ENCODE measurements around the gene FN1.
"Not testable (repeated sequence)": the region's sequence is repeated elsewhere in the genome, so short reads cannot be mapped to it uniquely, and the experiment has no call there.

FN1 gene

GRCh38 chr2:215409331-215410127, 26.3 kb downstream of the FN1 start:
- H3K4me1 ChIP-seq (ENCODE audit: control insufficient read depth, insufficient read depth, low read length) = no peaks in the 10 kb centered on the region
- POLR2A ChIA-PET = interaction anchor here (0.5 kb wide), 1 partner anchor 16 kb away, joined by 6 read pairs; no protein-coding TSS in a partner anchor
- CTCF ChIA-PET = interaction anchor here (0.7 kb wide), 1 partner anchor 13 kb away, joined by 3 read pairs; no protein-coding TSS in a partner anchor
- H3K27ac ChIP-seq (ENCODE audit: extremely low read depth, low read depth, low read length) = no peak overlapping the region
- H3K4me3 ChIP-seq (ENCODE audit: low read depth, low read length) = no peak overlapping the region
- peaks cover 14 to 68% of the 10 kb centered on the region in 2 experiments for H3K36me3 ChIP-seq (ENCODE audit: control insufficient read depth in 2 of 2, insufficient read depth in 1 of 2, low read length in 2 of 2)
- H3K9me3 ChIP-seq (ENCODE audit: control insufficient read depth, insufficient read depth, low read depth, low read length) = no peaks in the 10 kb centered on the region
- no peak for TF ChIP-seq GFI1B (tag by site-specific recombination; IDR thresholded peaks at IDR 0.05)
- no peak for TF ChIP-seq ZNF768 (tag by site-specific recombination; IDR thresholded peaks at IDR 0.05)
- no peak for TF ChIP-seq ZNF362 (tag by site-specific recombination; IDR thresholded peaks at IDR 0.05)
- no peak for TF ChIP-seq ELK4 (IDR thresholded peaks at IDR 0.05; ENCODE audit: borderline replicate concordance, low read depth, low read length)
- TF ChIP-seq ZNF239 (tag by site-specific recombination; IDR thresholded peaks at IDR 0.05) = no peak
- TF ChIP-seq ZNF391 (tag by site-specific recombination; IDR thresholded peaks at IDR 0.05; ENCODE audit: borderline replicate concordance, low read depth) = no peak
- TF ChIP-seq ZBTB44 (tag by site-specific recombination; IDR thresholded peaks at IDR 0.05) = no peak
- TF ChIP-seq, protein P1, sequence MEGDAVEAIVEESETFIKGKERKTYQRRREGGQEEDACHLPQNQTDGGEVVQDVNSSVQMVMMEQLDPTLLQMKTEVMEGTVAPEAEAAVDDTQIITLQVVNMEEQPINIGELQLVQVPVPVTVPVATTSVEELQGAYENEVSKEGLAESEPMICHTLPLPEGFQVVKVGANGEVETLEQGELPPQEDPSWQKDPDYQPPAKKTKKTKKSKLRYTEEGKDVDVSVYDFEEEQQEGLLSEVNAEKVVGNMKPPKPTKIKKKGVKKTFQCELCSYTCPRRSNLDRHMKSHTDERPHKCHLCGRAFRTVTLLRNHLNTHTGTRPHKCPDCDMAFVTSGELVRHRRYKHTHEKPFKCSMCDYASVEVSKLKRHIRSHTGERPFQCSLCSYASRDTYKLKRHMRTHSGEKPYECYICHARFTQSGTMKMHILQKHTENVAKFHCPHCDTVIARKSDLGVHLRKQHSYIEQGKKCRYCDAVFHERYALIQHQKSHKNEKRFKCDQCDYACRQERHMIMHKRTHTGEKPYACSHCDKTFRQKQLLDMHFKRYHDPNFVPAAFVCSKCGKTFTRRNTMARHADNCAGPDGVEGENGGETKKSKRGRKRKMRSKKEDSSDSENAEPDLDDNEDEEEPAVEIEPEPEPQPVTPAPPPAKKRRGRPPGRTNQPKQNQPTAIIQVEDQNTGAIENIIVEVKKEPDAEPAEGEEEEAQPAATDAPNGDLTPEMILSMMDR (tag by site-specific recombination; IDR thresholded peaks at IDR 0.05) = no peak
- TF ChIP-seq GLI4 (tag by site-specific recombination; IDR thresholded peaks at IDR 0.05) = no peak
- TF ChIP-seq ZNF366 (tag by site-specific recombination; conservative IDR thresholded peaks at IDR 0.05) = no peak
- no peak for TF ChIP-seq ZNF133 (tag by site-specific recombination; IDR thresholded peaks at IDR 0.05)
- no peak for TF ChIP-seq ZNF302 (tag by site-specific recombination; IDR thresholded peaks at IDR 0.05; ENCODE audit: low read depth)
- TF ChIP-seq ZNF747 (tag by site-specific recombination; IDR thresholded peaks at IDR 0.05) = no peak
- TF ChIP-seq, protein P2, sequence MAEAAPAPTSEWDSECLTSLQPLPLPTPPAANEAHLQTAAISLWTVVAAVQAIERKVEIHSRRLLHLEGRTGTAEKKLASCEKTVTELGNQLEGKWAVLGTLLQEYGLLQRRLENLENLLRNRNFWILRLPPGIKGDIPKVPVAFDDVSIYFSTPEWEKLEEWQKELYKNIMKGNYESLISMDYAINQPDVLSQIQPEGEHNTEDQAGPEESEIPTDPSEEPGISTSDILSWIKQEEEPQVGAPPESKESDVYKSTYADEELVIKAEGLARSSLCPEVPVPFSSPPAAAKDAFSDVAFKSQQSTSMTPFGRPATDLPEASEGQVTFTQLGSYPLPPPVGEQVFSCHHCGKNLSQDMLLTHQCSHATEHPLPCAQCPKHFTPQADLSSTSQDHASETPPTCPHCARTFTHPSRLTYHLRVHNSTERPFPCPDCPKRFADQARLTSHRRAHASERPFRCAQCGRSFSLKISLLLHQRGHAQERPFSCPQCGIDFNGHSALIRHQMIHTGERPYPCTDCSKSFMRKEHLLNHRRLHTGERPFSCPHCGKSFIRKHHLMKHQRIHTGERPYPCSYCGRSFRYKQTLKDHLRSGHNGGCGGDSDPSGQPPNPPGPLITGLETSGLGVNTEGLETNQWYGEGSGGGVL (tag by site-specific recombination; IDR thresholded peaks at IDR 0.05) = no peak

DNA sequence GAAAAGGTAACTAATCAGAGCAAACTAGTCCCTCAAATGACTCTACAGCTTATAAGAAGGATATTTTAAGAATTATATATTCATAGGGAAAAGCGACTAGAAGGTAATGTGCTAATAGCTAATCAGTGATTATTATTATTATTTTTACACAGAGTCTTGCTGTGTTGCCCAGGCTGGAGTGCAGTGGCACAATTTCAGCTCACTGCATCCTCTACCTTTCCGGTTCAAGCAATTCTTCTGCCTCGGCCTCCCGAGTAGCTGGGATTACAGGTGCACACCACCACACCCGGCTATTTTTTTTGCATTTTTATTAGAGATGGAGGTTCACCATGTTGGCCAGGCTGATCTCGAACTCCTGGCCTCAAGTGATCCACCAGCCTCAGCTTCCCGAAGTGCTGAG, 27.4 kb downstream of the FN1 start:
- POLR2A ChIA-PET = interaction anchor here (0.9 kb wide), 1 partner anchor 11 kb away, joined by 3 read pairs; no protein-coding TSS in a partner anchor
- not testable (repeated sequence) for H3K4me1 ChIP-seq (ENCODE audit: control insufficient read depth, insufficient read depth, low read length); H3K4me3 ChIP-seq (ENCODE audit: low read depth, low read length); H3K9me3 ChIP-seq (ENCODE audit: control insufficient read depth, insufficient read depth, low read depth, low read length); H3K27ac ChIP-seq (ENCODE audit: extremely low read depth, low read depth, low read length)
- CTCF ChIA-PET = interaction anchor here (0.6 kb wide), 1 partner anchor 34 kb away, joined by 3 read pairs; no protein-coding TSS in a partner anchor
- peaks cover 20 to 69% of the 10 kb centered on the region in 2 experiments for H3K36me3 ChIP-seq (ENCODE audit: control insufficient read depth in 2 of 2, insufficient read depth in 1 of 2, low read length in 2 of 2)
